Common myeloid progenitor, CD34-positive (primary cell): ENCODE measurements around the gene GRIPAP1.

Experiments used
- CTCF ChIA-PET: fragments of 350-600 bp; sonication (Branson Sonifier 250); formaldehyde crosslinking; loops from one replicate; lab custom pipeline; 2021; ENCODE audit warnings: antibody characterized with exemption; lab: Charles Lee
- POLR2A ChIA-PET: fragments of 350-600 bp; sonication (Branson Sonifier 250); formaldehyde crosslinking; loops from one replicate; lab custom pipeline; 2021; ENCODE audit warnings: antibody characterized with exemption; lab: Charles Lee
- DNase-seq, 3 donors: peaks; one replicate each; pipeline versions ENCODE4 v3.0.0 to v3.0.0-alpha.2; 2013
- H3K27ac ChIP-seq, 2 experiments: 1 replicate in 1 of 2; 2 replicates in 1 of 2; pipeline ENCODE4 v1.7.0; 2013; ENCODE audit warnings: inconsistent platforms in 2 of 2, low read length in 2 of 2, mild to moderate bottlenecking in 2 of 2, low read depth in 1 of 2, moderate library complexity in 1 of 2; ENCODE audit not compliant: severe bottlenecking in 2 of 2, insufficient read depth in 1 of 2, poor library complexity in 1 of 2
- H3K27me3 ChIP-seq, 5 experiments: replicated peaks in 2 of 5; 1 replicate in 3 of 5; 2 replicates in 2 of 5; pipeline versions ENCODE4 v1.6.1 to v1.7.0; 2013; ENCODE audit warnings: low read length in 4 of 5, mild to moderate bottlenecking in 2 of 5, moderate library complexity in 2 of 5, inconsistent platforms in 1 of 5; ENCODE audit not compliant: insufficient read depth in 5 of 5, control insufficient read depth in 4 of 5
- H3K36me3 ChIP-seq, 4 experiments: 1 replicate in 2 of 4; 2 replicates in 2 of 4; pipeline versions ENCODE4 v1.6.1 to v1.7.0; 2013; ENCODE audit warnings: low read length in 3 of 4, control low read depth in 1 of 4, mild to moderate bottlenecking in 1 of 4; ENCODE audit not compliant: control insufficient read depth in 4 of 4, insufficient read depth in 4 of 4
- H3K4me1 ChIP-seq, 4 experiments: 1 replicate in 3 of 4; 2 replicates in 1 of 4; pipeline versions ENCODE4 v1.6.1 to v1.7.1; 2013; ENCODE audit warnings: low read length in 3 of 4, mild to moderate bottlenecking in 3 of 4, control low read depth in 1 of 4, inconsistent platforms in 1 of 4, moderate library complexity in 1 of 4; ENCODE audit not compliant: control insufficient read depth in 4 of 4, insufficient read depth in 4 of 4; ENCODE audit errors: control extremely low read depth in 1 of 4
- H3K4me3 ChIP-seq, 7 experiments: 1 replicate in 4 of 7; 2 replicates in 3 of 7; pipeline versions ENCODE4 v1.5.1 to v1.7.0; 2013; ENCODE audit warnings: mild to moderate bottlenecking in 7 of 7, low read length in 6 of 7, moderate library complexity in 6 of 7, inconsistent platforms in 2 of 7, low read depth in 2 of 7, control low read depth in 1 of 7; ENCODE audit not compliant: insufficient read depth in 4 of 7, control insufficient read depth in 1 of 7; ENCODE audit errors: extremely low read depth in 1 of 7
- H3K9me3 ChIP-seq, 5 experiments: 1 replicate in 4 of 5; 2 replicates in 1 of 5; pipeline versions ENCODE4 v1.6.1 to v1.7.1; 2013; ENCODE audit warnings: low read length in 4 of 5, mild to moderate bottlenecking in 2 of 5, inconsistent platforms in 1 of 5, low read depth in 1 of 5, moderate library complexity in 1 of 5; ENCODE audit not compliant: control insufficient read depth in 4 of 5, insufficient read depth in 2 of 5; ENCODE audit errors: control extremely low read depth in 1 of 5
- WGBS: methylation state at CpG from one replicate; pipeline ENCODE4 v1.1.5; 2013; ENCODE audit not compliant: insufficient coverage; 5-methylcytosine and 5-hydroxymethylcytosine counted together

GRIPAP1 gene

DNA sequence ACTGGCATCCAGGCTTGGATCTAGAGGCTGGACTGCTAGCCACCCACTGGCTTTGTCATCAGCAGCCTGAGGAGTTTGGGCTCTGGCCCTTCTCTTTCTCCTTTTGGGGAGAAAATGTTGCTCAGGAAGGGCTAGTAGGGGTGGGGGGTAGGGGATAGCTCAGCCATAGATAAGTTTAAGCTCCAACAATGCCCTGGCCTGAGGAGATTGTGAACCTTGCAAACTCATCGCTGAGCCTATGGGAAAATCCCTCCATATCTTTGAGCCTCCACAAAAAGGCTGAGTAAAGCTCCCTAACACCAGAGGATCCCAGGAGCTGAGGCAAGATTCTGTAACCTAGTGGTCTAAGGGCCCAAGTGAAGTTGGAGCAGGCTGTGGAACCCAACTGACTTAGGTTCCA lies 53.5 kb downstream of the GRIPAP1 start:
- POLR2A ChIA-PET = no interaction called here
- 100% methylated on average over 1 of the region's 1 CpG for WGBS

DNA sequence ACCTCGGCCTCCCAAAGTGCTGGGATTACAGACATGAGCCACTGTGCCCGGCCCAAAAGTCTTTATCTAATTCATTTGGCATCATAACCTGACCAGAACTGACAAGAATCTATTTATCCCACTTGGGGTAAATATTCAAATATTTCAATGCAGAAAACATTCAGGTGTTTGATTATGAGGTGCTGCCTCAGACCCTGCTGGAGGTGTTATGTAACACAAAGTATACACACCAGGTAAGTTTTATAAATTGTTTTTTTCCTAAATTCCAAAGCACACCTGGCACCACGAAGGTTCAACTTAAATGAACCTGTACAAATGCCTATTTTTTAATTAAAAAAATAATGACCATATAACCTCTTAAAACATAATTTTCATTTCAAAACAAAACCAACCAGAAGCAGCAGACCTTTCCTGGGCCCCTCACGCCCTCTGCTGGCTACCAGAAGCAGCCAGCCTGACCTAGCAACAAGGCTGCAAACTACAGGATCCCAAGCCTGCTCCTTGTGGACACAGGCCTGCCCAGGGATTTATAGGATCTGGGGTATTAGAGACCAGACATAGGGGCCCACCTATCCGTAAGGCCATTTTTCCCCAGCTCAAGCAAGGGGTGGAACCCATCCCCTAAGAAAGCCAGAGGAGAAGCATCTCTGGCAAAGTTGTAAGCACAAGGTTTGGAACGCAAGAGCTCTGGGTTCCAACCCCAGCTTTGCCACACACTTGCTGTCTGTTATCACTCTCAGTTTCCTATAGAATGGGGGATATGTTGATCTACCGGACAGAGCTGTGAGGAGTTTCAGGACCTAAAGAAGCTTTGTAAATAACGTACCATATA lies 56.3 kb downstream of the GRIPAP1 start:
- no peaks in the 10 kb centered on the region for H3K27me3 ChIP-seq
- peak; percentile 30 to 59 (median 50) for DNase-seq
- WGBS = 48% methylated on average over 5 of the region's 8 CpGs
- H3K4me1 ChIP-seq = peaks cover 0 to 31% (median 27%) of the 10 kb centered on the region in 4 experiments
- no peaks in the 10 kb centered on the region for H3K9me3 ChIP-seq
- no peak overlapping the region for H3K4me3 ChIP-seq
- peaks cover 0 to 11% (median 3%) of the 10 kb centered on the region in 4 experiments for H3K36me3 ChIP-seq
- H3K27ac ChIP-seq = peak overlapping the region in 1 of 2 experiments; percentile 34
- ChIA-PET CTCF (interaction anchor here (0.6 to 3.5 kb wide), 13 partner anchors 9 to 314 kb away, joined by 3 to 24 read pairs (median 5); partner anchors contain the start of gene OTUD5), POLR2A (interaction anchor here (0.8 to 1.3 kb wide), 2 partner anchors 9 to 26 kb away, joined by 3 to 5 read pairs; no protein-coding TSS in a partner anchor)

More for the DNA sequence above, 53.5 kb downstream of the GRIPAP1 start:
- H3K9me3 ChIP-seq = no peaks in the 10 kb centered on the region
- H3K4me3 ChIP-seq = no peak overlapping the region
- H3K27me3 ChIP-seq = no peaks in the 10 kb centered on the region
- no peak overlapping the region for H3K27ac ChIP-seq
- peaks cover 0 to 5% (median 3%) of the 10 kb centered on the region in 4 experiments for H3K36me3 ChIP-seq
- CTCF ChIA-PET = interaction anchor here (0.6 to 2.3 kb wide), 3 partner anchors 8 to 57 kb away, joined by 3 to 7 read pairs (median 3); partner anchors contain the start of gene OTUD5
- H3K4me1 ChIP-seq = peaks cover 0 to 22% (median 8%) of the 10 kb centered on the region in 4 experiments
- DNase-seq = no peak

GRCh38 chrX:48942895-48943294 lies 59.2 kb downstream of the GRIPAP1 start:
- Histone ChIP-seq H3K4me3 (no peak overlapping the region), H3K4me1 (peaks cover 15 to 59% (median 54%) of the 10 kb centered on the region in 4 experiments), H3K27ac (peak overlapping the region in 1 of 2 experiments; percentile 37), H3K27me3 (peaks cover 0 to 4% (median 0%) of the 10 kb centered on the region in 5 experiments), H3K9me3 (no peaks in the 10 kb centered on the region), H3K36me3 (peaks cover 0 to 9% (median under 1%) of the 10 kb centered on the region in 4 experiments)
- ChIA-PET POLR2A (no interaction called here), CTCF (interaction anchor here (1.0 to 1.3 kb wide), 2 partner anchors 22 to 31 kb away, joined by 3 to 5 read pairs; partner anchors contain the start of gene SLC35A2)
- no peak for DNase-seq
- 80% methylated on average over 1 of the region's 2 CpGs for WGBS

GRCh38 chrX:48940404-48940955 lies 61.6 kb downstream of the GRIPAP1 start:
- Histone ChIP-seq H3K4me3 (peak overlapping the region in 2 of 7 experiments; percentile 4 to 23), H3K27me3 (peaks cover 0 to 4% (median 0%) of the 10 kb centered on the region in 5 experiments), H3K36me3 (peaks cover 0 to 9% (median under 1%) of the 10 kb centered on the region in 4 experiments), H3K4me1 (peaks cover 21 to 76% (median 70%) of the 10 kb centered on the region in 4 experiments), H3K27ac (peak overlapping the region in 1 of 2 experiments; percentile 80), H3K9me3 (no peaks in the 10 kb centered on the region)
- WGBS = 80% methylated on average over 2 of the region's 2 CpGs
- CTCF ChIA-PET = interaction anchor here (0.6 to 2.0 kb wide), 3 partner anchors 13 to 43 kb away, joined by 5 to 9 read pairs (median 5); no protein-coding TSS in a partner anchor
- POLR2A ChIA-PET = interaction anchor here (1.0 kb wide), 1 partner anchor 12 kb away, joined by 3 read pairs; no protein-coding TSS in a partner anchor
- peak in 2 of 3 donors; percentile 60 to 62 for DNase-seq

DNA sequence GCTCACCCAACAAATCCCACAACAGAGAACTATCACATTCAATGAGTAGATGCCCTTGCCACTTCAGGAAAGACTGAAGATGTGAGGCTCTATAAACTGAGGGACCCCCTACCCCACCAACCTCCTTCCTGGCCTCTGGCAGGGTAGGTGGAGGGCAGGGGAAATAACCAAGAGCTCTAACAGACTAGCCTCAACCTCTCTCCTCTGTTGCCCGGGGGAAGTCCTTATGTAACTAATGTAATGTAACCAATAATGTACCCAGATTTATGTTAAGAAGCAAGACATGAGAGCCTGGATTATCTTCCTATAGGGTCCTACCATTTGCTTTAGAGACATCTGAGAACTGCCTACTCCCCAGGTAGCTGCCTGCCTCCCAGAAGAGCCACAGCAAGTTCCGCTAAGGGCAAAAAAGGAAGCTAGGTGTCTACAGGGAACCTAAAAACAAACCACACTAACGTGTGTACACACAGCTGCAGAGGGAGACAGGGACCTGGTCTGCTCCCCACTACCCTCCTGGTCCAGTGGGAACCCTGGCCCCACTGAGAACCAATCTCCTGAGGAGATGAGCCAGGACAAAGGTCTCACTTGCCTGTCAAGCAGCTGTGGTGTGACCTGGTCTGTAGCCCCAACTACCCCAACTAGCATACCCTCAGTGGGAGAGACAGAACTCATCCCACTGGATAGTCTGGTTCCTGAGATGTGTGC lies 62.4 kb downstream of the GRIPAP1 start:
- POLR2A ChIA-PET = interaction anchor here (1.0 to 1.7 kb wide), 2 partner anchors 13 to 104 kb away, joined by 3 to 6 read pairs; partner anchors contain the start of gene TFE3
- H3K9me3 ChIP-seq = no peaks in the 10 kb centered on the region
- H3K27me3 ChIP-seq = peaks cover 0 to 4% (median 0%) of the 10 kb centered on the region in 5 experiments
- peaks cover 22 to 81% (median 77%) of the 10 kb centered on the region in 4 experiments for H3K4me1 ChIP-seq
- H3K27ac ChIP-seq = peak overlapping the region; percentile 62 to 80
- H3K4me3 ChIP-seq = peak overlapping the region in 1 of 7 experiments; percentile 38
- peak in 2 of 3 donors; percentile 31 to 46 for DNase-seq
- CTCF ChIA-PET = interaction anchor here (1.1 to 2.0 kb wide), 4 partner anchors 12 to 42 kb away, joined by 3 to 9 read pairs (median 5); partner anchors contain the start of genes PQBP1 and TIMM17B
- 46% methylated on average over 3 of the region's 3 CpGs for WGBS
- peaks cover under 1 to 13% (median 5%) of the 10 kb centered on the region in 4 experiments for H3K36me3 ChIP-seq
